WERI-Rb-1 (cell line): ENCODE measurements around the gene LGR6.
A peak's percentile ranks its signal among the peaks of the same experiment; 100 is the strongest.

Source experiments
- DNase-seq: peaks from one replicate; pipeline ENCODE4 v3.0.0-alpha.2; 2020
- H3K27ac ChIP-seq: fragments of 250-450 bp; sonication (Bioruptor Pico); 2 replicates; pipeline ENCODE4 v1.5.1; 2020; ENCODE audit warnings: mild to moderate bottlenecking, moderate library complexity
- H3K27me3 ChIP-seq: fragments of 250-450 bp; sonication (Bioruptor Pico); 2 replicates; pipeline ENCODE4 v1.5.1; 2021; ENCODE audit warnings: mild to moderate bottlenecking, low read depth, moderate library complexity; ENCODE audit not compliant: insufficient read depth, severe bottlenecking
- H3K36me3 ChIP-seq: fragments of 250-450 bp; sonication (Bioruptor Pico); 2 replicates; pipeline ENCODE4 v1.5.1; 2020; ENCODE audit warnings: mild to moderate bottlenecking, moderate library complexity
- H3K4me3 ChIP-seq: 2 replicates; pipeline ENCODE4 v1.5.1; 2011; ENCODE audit warnings: low read depth, mild to moderate bottlenecking, control low read depth, low read length
- H3K9me3 ChIP-seq: fragments of 250-450 bp; sonication (Bioruptor Pico); 2 replicates; pipeline ENCODE4 v1.5.1; 2021; ENCODE audit warnings: mild to moderate bottlenecking, moderate library complexity; ENCODE audit not compliant: severe bottlenecking
- CTCF ChIP-seq: IDR thresholded peaks from 2 replicates; pipeline ENCODE4 v1.5.1; 2011; ENCODE audit warnings: low read depth, mild to moderate bottlenecking, control low read depth, inconsistent platforms, low read length

The LGR6 gene

GRCh38 chr1:202201266-202201665, 7.7 kb downstream of the LGR6 start:
- H3K9me3 ChIP-seq: no peaks in the 10 kb centered on the region
- H3K4me3 ChIP-seq: no peak overlapping the region
- H3K27ac ChIP-seq: no peak overlapping the region
- no peak for DNase-seq
- TF ChIP-seq CTCF: no peak
- no peaks in the 10 kb centered on the region for H3K36me3 ChIP-seq
- H3K27me3 ChIP-seq: no peaks in the 10 kb centered on the region

- Histone ChIP-seq H3K27me3 (no peaks in the 10 kb centered on the region), H3K9me3 (no peaks in the 10 kb centered on the region), H3K36me3 (no peaks in the 10 kb centered on the region), H3K4me3 (no peak overlapping the region), H3K27ac (no peak overlapping the region)
- TF ChIP-seq CTCF: no peak
- DNase-seq: no peak
Measured at GRCh38 chr1:202201971-202202370, 8.4 kb downstream of the LGR6 start.

- no peak for DNase-seq
- Histone ChIP-seq H3K9me3 (no peaks in the 10 kb centered on the region), H3K27ac (no peak overlapping the region), H3K4me3 (no peak overlapping the region), H3K36me3 (no peaks in the 10 kb centered on the region), H3K27me3 (no peaks in the 10 kb centered on the region)
- no peak for TF ChIP-seq CTCF
Measured at GRCh38 chr1:202202500-202203168, 9.0 kb downstream of the LGR6 start.

- Histone ChIP-seq H3K27me3 (no peaks in the 10 kb centered on the region), H3K27ac (no peak overlapping the region), H3K4me3 (no peak overlapping the region), H3K9me3 (no peaks in the 10 kb centered on the region), H3K36me3 (no peaks in the 10 kb centered on the region)
- DNase-seq: no peak
- TF ChIP-seq CTCF: 0 out of 2 replicates have a peak, but pooled peaks have one; percentile 15
Measured at GRCh38 chr1:202203238-202204039, 9.8 kb downstream of the LGR6 start.

- Histone ChIP-seq H3K9me3 (no peaks in the 10 kb centered on the region), H3K4me3 (no peak overlapping the region), H3K27ac (no peak overlapping the region), H3K27me3 (no peaks in the 10 kb centered on the region), H3K36me3 (no peaks in the 10 kb centered on the region)
- DNase-seq: no peak
- TF ChIP-seq CTCF: no peak
Measured at GRCh38 chr1:202204065-202204464, 10.5 kb downstream of the LGR6 start.
